Gastroesophageal sphincter (tissue), 4 donors: ENCODE measurements around the gene DNTTIP2. TPM values are rescaled to one million over a fixed set of nuclear protein-coding genes. Genes with fewer than 3 reads are reported as not detected.
"Not testable (repeated sequence)": the region's sequence is repeated elsewhere in the genome, so short reads cannot be mapped to it uniquely, and the experiment has no call there.

Experiments
- ATAC-seq: fragments of 150-250 bp; one replicate; pipeline ENCODE4 v1.9.1; 2016; ENCODE audit warnings: mild to moderate bottlenecking, moderate library complexity
- H3K27ac ChIP-seq, 4 donors: fragments of 200-600 bp; sonication (generic) in 3 of 4; 1 replicate in 3 of 4; 2 replicates in 1 of 4; pipeline ENCODE4 v1.5.1; 2016 to 2019
- H3K27me3 ChIP-seq: fragments of 200-600 bp; sonication (generic); one replicate; pipeline ENCODE4 v1.5.1; 2019
- H3K36me3 ChIP-seq, 2 donors: fragments of 200-600 bp; sonication (generic); one replicate each; pipeline ENCODE4 v1.5.1; 2019; ENCODE audit warnings: control low read depth in 1 of 2
- H3K4me1 ChIP-seq, 3 donors: fragments of 200-600 bp; sonication (generic); 1 replicate in 2 of 3; 2 replicates in 1 of 3; pipeline ENCODE4 v1.5.1; 2016 to 2019; ENCODE audit warnings: control low read depth in 2 of 3
- H3K4me3 ChIP-seq, 2 donors: fragments of 200-600 bp; sonication (generic); one replicate each; pipeline ENCODE4 v1.5.1; 2019; ENCODE audit warnings: mild to moderate bottlenecking in 1 of 2, moderate library complexity in 1 of 2
- H3K9me3 ChIP-seq, 3 donors: fragments of 200-600 bp; sonication (generic); one replicate each; pipeline ENCODE4 v1.5.1; 2017 to 2019; ENCODE audit warnings: control low read depth in 2 of 3
- EP300 ChIP-seq: sonication (generic); formaldehyde crosslinking; IDR thresholded peaks from one replicate; pipeline ENCODE4 v1.6.1; 2017; ENCODE audit warnings: antibody characterized with exemption, mild to moderate bottlenecking
- POLR2A ChIP-seq, 2 donors: fragments of 450-650 bp; IDR thresholded peaks; one replicate each; pipeline ENCODE4 v1.6.1; 2017; ENCODE audit warnings: antibody characterized with exemption in 2 of 2, mild to moderate bottlenecking in 2 of 2, moderate library complexity in 1 of 2
- POLR2AphosphoS5 ChIP-seq: sonication (generic); formaldehyde crosslinking; IDR thresholded peaks from one replicate; pipeline ENCODE4 v1.6.1; 2017; ENCODE audit warnings: antibody characterized with exemption
- WGBS, 2 donors: methylation state at CpG; one replicate each; pipeline ENCODE4 v1.1.5; 2018; ENCODE audit warnings: low coverage in 1 of 2; 5-methylcytosine and 5-hydroxymethylcytosine counted together
- total RNA-seq, 4 donors: library from RNA; depleted of rRNA; stranded (reverse); fragments of >200 nt; gene quantifications; one replicate each; pipeline ENCODE4 v1.1.0, GENCODE V29; 2016
- TF ChIP-seq, protein P1 (sequence below), 4 experiments: fragments of 200-600 bp in 2 of 4; fragments of 450-650 bp in 2 of 4; sonication (generic) in 1 of 4; IDR thresholded peaks; one replicate each; pipeline ENCODE4 v1.5.1; 2017 to 2019; ENCODE audit warnings: antibody characterized with exemption in 4 of 4, mild to moderate bottlenecking in 2 of 4, moderate library complexity in 2 of 4

DNTTIP2 gene, protein sequence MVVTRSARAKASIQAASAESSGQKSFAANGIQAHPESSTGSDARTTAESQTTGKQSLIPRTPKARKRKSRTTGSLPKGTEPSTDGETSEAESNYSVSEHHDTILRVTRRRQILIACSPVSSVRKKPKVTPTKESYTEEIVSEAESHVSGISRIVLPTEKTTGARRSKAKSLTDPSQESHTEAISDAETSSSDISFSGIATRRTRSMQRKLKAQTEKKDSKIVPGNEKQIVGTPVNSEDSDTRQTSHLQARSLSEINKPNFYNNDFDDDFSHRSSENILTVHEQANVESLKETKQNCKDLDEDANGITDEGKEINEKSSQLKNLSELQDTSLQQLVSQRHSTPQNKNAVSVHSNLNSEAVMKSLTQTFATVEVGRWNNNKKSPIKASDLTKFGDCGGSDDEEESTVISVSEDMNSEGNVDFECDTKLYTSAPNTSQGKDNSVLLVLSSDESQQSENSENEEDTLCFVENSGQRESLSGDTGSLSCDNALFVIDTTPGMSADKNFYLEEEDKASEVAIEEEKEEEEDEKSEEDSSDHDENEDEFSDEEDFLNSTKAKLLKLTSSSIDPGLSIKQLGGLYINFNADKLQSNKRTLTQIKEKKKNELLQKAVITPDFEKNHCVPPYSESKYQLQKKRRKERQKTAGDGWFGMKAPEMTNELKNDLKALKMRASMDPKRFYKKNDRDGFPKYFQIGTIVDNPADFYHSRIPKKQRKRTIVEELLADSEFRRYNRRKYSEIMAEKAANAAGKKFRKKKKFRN
- 10 to 100 TPM; 30.6 to 42.2 (median 40.3) TPM for total RNA-seq

DNA sequence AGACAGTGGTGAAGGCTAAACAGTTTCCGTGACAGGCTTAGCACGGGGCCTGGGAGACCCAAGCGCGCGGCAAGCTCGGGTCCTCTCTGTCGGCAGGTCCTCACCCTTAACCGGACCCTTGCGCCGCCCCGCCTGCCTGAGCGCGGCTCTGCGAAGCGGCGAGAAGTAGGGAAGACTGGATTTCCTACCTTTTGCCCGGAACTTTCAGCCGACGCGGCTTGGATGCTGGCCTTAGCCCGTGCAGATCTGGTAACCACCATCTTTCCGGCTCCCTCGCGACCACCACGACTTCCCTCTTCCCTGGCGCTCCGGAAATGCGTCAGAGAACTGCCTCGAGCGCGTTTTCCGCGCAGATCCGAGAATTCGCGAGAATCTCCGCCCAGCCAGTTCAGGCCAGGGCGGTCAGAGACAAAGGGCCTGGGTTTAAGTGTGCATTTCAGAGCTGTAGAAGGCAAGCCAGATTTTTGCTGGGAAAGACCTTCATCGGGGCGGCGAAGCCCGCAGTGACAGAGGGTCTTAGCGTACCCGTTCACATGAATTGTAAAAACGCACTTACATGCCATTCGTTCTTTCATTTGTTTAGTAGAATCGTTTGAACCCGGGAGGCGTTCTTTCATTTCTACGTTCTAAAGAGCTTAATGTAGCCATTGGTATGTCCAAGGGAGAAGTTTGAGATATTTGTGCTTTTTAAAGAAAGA, at the start of gene DNTTIP2:
Gene DNTTIP2, minus strand, starts transcription at position 318 of the 698 bp plus-strand sequence. Its CDS starts 58 bp downstream, at position 260.
- H3K4me3 ChIP-seq: peak within 1 kb of the TSS; percentile 85 to 92
- peak; percentile 98 for ATAC-seq
- H3K9me3 ChIP-seq: no peaks in the 10 kb centered on the region
- H3K36me3 ChIP-seq: peaks cover 5 to 44% of the 10 kb centered on the region in 2 donors
- peaks cover 0 to 41% (median 13%) of the 10 kb centered on the region in 3 donors for H3K4me1 ChIP-seq
- 1% methylated on average over 20 to 28 of the region's 50 CpGs for WGBS, 2 donors
- TF ChIP-seq POLR2AphosphoS5 (peak; percentile 95), POLR2A (IDR thresholded peaks at IDR 0.05) (peak; percentile 80 to 87), EP300 (no peak)
- TF ChIP-seq, protein P1, sequence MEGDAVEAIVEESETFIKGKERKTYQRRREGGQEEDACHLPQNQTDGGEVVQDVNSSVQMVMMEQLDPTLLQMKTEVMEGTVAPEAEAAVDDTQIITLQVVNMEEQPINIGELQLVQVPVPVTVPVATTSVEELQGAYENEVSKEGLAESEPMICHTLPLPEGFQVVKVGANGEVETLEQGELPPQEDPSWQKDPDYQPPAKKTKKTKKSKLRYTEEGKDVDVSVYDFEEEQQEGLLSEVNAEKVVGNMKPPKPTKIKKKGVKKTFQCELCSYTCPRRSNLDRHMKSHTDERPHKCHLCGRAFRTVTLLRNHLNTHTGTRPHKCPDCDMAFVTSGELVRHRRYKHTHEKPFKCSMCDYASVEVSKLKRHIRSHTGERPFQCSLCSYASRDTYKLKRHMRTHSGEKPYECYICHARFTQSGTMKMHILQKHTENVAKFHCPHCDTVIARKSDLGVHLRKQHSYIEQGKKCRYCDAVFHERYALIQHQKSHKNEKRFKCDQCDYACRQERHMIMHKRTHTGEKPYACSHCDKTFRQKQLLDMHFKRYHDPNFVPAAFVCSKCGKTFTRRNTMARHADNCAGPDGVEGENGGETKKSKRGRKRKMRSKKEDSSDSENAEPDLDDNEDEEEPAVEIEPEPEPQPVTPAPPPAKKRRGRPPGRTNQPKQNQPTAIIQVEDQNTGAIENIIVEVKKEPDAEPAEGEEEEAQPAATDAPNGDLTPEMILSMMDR (IDR thresholded peaks at IDR 0.05): peak in 1 of 4 experiments; percentile 27
- peak within 1 kb of the TSS; percentile 78 to 96 (median 92) for H3K27ac ChIP-seq
- no peaks in the 10 kb centered on the region for H3K27me3 ChIP-seq

DNA sequence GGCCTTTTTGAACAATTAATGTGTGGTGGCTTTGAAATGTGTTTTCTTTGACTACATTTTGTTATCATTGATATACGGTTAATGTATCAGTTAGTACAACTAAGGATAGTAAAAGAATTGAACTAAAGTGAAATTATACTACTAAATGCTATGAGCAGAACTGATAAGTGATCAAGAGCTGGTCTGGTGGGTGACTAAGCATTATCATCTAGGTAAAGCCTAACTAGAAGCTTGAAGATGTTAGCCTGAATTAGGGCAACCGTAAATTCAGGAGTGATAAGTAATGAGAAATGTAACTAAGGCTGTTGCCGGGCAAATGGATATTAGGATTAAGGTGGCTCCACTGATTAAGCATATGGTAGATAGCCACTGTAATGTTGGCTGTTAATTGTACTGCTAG, 46.2 kb upstream of the DNTTIP2 start:
- Histone ChIP-seq H3K36me3 (no peaks in the 10 kb centered on the region), H3K4me1 (no peaks in the 10 kb centered on the region), H3K27ac (no peak overlapping the region), H3K9me3 (no peaks in the 10 kb centered on the region), H3K27me3 (no peaks in the 10 kb centered on the region), H3K4me3 (no peak overlapping the region)
- ATAC-seq: no peak
- 81 to 100% methylated on average over 2 to 3 of the region's 3 CpGs for WGBS, 2 donors
- TF ChIP-seq EP300: no peak
- TF ChIP-seq POLR2AphosphoS5: no peak
- TF ChIP-seq, protein P1 (IDR thresholded peaks at IDR 0.05): no peak
- no peak for TF ChIP-seq POLR2A (IDR thresholded peaks at IDR 0.05)

DNA sequence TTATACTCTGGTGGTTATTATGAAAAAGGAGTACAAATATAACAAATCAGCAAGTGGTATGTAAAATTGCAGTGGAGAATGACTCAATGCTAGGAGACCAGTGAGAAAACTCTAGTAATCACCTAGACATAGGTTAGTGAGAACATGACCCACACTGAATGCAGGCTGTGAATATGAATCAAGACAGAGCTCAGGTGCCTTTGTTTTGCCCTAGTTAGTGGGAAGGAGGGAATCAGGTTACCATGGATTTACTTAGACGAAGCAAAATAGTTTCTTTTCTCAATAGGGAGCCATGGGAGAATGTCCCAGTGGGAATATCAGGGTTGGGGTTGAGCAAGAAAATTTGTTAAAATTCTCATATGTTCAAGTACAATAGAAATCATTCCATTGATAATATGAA, 40.8 kb upstream of the DNTTIP2 start:
- no peak for ATAC-seq
- Histone ChIP-seq H3K4me1 (no peaks in the 10 kb centered on the region), H3K27me3 (no peaks in the 10 kb centered on the region), H3K9me3 (peaks cover 0 to 11% (median 0%) of the 10 kb centered on the region in 3 donors), H3K36me3 (no peaks in the 10 kb centered on the region), H3K27ac (no peak overlapping the region), H3K4me3 (no peak overlapping the region)
- WGBS, 2 donors: 31 to 50% methylated on average over 1 of the region's 1 CpG
- no peak for TF ChIP-seq POLR2AphosphoS5
- no peak for TF ChIP-seq EP300
- TF ChIP-seq, protein P1 (IDR thresholded peaks at IDR 0.05): no peak
- no peak for TF ChIP-seq POLR2A (IDR thresholded peaks at IDR 0.05)

DNA sequence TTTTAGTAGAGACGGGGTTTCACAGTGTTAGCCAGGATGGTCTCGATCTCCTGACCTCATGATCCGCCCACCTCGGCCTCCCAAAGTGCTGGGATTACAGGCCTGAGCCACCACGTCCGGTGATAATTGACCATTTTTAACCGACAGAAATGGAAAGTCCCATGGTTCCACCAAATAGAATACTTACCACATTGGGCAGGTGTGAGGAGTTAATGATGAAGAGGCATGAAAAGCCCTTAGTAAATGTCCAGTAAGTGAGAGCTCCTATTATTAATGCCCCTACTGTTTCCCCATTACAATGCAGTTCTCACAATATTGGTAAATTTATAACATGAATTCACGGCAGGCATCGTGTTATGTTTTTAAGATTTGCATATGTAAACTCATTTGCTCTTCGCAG, 38.3 kb upstream of the DNTTIP2 start:
- H3K27ac ChIP-seq: no peak overlapping the region
- TF ChIP-seq POLR2A (IDR thresholded peaks at IDR 0.05) (no peak), EP300 (no peak), POLR2AphosphoS5 (no peak)
- TF ChIP-seq, protein P1 (IDR thresholded peaks at IDR 0.05): no peak
- no peaks in the 10 kb centered on the region for H3K4me1 ChIP-seq
- no peak for ATAC-seq
- no peaks in the 10 kb centered on the region for H3K27me3 ChIP-seq
- no peak overlapping the region for H3K4me3 ChIP-seq
- H3K9me3 ChIP-seq: peaks cover 0 to 11% (median 0%) of the 10 kb centered on the region in 3 donors
- 78 to 93% methylated on average over 4 to 7 of the region's 10 CpGs for WGBS, 2 donors
- no peaks in the 10 kb centered on the region for H3K36me3 ChIP-seq

DNA sequence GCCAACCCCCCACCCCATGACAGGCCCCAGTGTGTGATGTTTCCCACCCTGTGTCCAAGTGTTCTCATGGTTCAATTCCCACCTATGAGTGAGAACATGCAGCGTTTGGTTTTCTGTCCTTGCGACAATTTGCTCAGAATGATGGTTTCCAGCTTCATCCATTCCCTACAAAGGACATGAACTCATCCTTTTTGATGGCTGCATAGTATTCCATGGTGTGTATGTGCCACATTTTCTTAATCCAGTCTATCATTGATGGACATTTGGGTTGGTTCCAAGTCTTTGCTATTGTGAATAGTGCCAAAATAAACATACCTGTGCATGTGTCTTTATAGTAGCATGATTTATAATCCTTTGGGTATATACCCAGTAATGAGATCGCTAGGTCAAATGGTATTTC, 31.9 kb upstream of the DNTTIP2 start:
- peaks cover 0 to 29% (median 4%) of the 10 kb centered on the region in 3 donors for H3K4me1 ChIP-seq
- 86 to 100% methylated on average over 1 to 3 of the region's 3 CpGs for WGBS, 2 donors

More for the DNA sequence above, 31.9 kb upstream of the DNTTIP2 start:
- not testable (repeated sequence) for H3K4me3 ChIP-seq, H3K9me3 ChIP-seq, H3K27ac ChIP-seq, H3K27me3 ChIP-seq, ATAC-seq, H3K36me3 ChIP-seq
